ENCODE data around the gene DDX41. TPM values are rescaled to one million over a fixed set of nuclear protein-coding genes. Genes with fewer than 3 reads are reported as not detected.
A peak's percentile ranks its signal among the peaks of the same experiment; 100 is the strongest.

The DDX41 gene
- total RNA-seq, 1 donor from 2014 or later = 250 TPM

DNA sequence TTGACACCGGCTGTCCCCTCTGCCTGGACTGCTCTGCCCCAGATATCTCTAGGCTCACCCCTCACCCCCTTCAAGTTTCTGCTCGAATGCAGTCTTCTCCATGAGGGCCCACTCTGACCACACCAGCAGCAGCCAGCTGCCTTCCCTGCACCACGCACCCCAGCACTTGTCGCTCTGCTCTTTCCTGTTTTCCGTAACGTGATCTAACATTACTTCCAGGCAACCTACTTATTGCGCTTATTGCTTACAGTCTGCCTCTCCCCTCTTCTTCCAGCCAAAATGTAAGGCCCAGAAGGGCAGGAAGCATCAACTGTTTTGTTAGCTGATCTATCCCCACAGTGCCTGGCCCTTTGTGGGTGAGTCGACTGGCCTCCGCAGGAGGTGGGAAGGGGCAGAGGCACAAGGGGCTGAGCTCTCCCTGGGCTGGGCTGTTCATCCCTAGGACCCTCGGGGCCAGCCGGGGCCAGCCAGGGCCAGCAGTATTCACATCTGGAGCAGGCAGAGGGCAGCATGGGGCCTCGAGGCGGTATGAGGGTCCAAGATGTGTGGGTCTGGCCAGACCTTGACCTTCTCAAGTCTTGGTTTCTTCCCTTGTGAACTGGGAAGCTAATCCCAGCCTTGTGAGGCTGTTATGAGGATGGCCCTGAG is 31.7 kb downstream of the DDX41 start:
- Histone ChIP-seq H3K36me3 (ENCODE audit: control insufficient read depth, insufficient read depth, low read length) (peaks cover 52% of the 10 kb centered on the region), H3K4me3 (ENCODE audit: low read depth, low read length) (no peak overlapping the region), H3K27me3 (ENCODE audit: control insufficient read depth, insufficient read depth, low read length) (no peaks in the 10 kb centered on the region)
- TF ChIP-seq, protein P1, sequence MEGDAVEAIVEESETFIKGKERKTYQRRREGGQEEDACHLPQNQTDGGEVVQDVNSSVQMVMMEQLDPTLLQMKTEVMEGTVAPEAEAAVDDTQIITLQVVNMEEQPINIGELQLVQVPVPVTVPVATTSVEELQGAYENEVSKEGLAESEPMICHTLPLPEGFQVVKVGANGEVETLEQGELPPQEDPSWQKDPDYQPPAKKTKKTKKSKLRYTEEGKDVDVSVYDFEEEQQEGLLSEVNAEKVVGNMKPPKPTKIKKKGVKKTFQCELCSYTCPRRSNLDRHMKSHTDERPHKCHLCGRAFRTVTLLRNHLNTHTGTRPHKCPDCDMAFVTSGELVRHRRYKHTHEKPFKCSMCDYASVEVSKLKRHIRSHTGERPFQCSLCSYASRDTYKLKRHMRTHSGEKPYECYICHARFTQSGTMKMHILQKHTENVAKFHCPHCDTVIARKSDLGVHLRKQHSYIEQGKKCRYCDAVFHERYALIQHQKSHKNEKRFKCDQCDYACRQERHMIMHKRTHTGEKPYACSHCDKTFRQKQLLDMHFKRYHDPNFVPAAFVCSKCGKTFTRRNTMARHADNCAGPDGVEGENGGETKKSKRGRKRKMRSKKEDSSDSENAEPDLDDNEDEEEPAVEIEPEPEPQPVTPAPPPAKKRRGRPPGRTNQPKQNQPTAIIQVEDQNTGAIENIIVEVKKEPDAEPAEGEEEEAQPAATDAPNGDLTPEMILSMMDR (IDR thresholded peaks at IDR 0.05; ENCODE audit: insufficient read depth, low read length, severe bottlenecking) = no peak
- DNase-seq (ENCODE audit: low read depth) (no peak), FAIRE-seq (no peak)

DNA sequence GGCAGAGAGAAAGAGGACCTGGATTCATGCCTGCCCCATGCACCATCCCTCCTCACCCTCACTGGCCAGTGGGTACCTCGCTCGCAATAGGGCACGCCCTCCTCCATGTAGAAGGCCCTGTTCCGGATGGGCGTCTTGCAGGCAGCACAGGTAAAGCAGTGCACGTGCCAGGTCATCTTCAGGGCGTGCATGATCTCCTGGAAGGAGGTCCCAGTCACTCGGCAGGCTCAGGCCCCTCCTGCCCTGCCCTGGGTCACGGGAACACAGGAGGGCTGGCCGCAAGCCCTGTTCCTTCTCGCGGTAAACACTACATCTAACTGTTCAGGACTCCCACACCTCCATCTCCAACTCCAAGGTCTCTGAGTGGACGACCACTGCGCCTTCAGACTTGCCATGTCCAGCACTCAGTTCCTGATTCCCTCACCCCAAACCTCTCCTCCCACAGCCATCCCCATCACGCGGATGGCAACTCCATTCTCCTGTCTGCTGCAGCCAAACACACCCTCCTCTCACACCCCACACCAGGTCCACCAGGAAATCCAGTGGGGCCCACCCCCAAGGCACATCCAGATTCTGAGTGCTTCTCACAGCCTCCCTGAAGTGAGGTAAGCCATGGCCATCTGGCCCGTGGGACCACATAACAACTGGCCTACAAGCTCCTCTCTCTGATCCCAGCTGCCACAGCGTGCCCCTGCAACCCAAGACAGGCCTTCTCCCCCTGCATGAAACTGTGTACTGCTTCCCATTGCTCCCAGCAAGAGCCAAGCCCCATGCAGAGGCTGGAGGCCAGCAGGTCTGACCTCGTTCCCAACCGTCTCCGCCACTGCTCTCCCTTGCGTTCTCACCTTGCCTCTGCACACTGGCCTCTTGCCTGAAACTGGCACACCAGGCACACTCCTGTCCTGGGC is 32.5 kb downstream of the DDX41 start:
- DNase-seq (ENCODE audit: low read depth) (no peak), FAIRE-seq (peak; percentile 91)
- H3K4me3 ChIP-seq (ENCODE audit: low read depth, low read length) = no peak overlapping the region
- no peaks in the 10 kb centered on the region for H3K27me3 ChIP-seq (ENCODE audit: control insufficient read depth, insufficient read depth, low read length)
- H3K36me3 ChIP-seq (ENCODE audit: control insufficient read depth, insufficient read depth, low read length) = peaks cover 45% of the 10 kb centered on the region
- TF ChIP-seq, protein P1 (IDR thresholded peaks at IDR 0.05; ENCODE audit: insufficient read depth, low read length, severe bottlenecking) = no peak

DNA sequence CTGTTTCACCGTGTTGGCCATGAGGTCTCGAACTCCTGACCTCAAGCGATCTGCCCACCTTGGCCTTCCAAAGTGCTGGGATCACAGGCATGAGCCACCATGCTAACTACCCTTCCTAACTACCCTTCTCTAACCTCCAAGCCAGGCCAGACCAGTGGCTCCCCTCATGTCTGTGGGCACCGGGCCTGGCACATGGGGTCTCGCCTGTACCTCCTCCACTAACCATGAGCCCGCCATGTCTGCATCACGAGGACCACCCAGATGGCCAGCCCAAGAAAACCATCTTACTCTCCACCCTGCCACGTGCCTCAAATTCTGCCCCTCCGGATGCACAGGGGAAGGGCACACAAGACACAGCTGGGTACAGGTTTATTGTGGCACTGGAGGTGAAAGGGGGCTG is 33.7 kb downstream of the DDX41 start:
- Histone ChIP-seq H3K36me3 (ENCODE audit: control insufficient read depth, insufficient read depth, low read length) (peaks cover 38% of the 10 kb centered on the region), H3K27me3 (ENCODE audit: control insufficient read depth, insufficient read depth, low read length) (no peaks in the 10 kb centered on the region), H3K4me3 (ENCODE audit: low read depth, low read length) (no peak overlapping the region)
- no peak for FAIRE-seq
- no peak for DNase-seq (ENCODE audit: low read depth)
- TF ChIP-seq, protein P1 (IDR thresholded peaks at IDR 0.05; ENCODE audit: insufficient read depth, low read length, severe bottlenecking) = no peak

DNA sequence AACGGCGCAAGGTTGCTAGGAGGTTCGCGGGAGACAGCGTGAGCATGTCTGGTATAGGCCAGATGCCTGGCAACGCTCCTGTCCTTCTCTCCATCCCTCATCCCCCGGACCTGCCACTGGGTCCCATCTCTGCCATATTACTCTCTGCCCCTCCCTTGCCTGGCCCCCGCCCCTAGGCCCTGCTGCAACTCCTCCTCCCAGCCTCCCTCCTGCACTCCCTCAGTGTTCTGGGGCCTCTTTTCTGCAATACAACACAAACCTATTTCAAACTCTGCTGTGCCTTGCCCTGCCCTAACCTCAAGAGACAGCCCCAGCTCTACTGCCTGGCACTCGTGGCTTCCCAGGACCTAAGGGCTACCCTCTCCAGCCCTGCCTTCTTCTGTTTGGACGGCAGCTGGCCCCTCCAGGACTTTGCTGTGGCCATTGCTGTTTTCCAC is 34.4 kb downstream of the DDX41 start:
- FAIRE-seq = no peak
- TF ChIP-seq, protein P1 (IDR thresholded peaks at IDR 0.05; ENCODE audit: insufficient read depth, low read length, severe bottlenecking) = no peak
- Histone ChIP-seq H3K36me3 (ENCODE audit: control insufficient read depth, insufficient read depth, low read length) (peaks cover 31% of the 10 kb centered on the region), H3K27me3 (ENCODE audit: control insufficient read depth, insufficient read depth, low read length) (no peaks in the 10 kb centered on the region), H3K4me3 (ENCODE audit: low read depth, low read length) (no peak overlapping the region)
- no peak for DNase-seq (ENCODE audit: low read depth)

DNA sequence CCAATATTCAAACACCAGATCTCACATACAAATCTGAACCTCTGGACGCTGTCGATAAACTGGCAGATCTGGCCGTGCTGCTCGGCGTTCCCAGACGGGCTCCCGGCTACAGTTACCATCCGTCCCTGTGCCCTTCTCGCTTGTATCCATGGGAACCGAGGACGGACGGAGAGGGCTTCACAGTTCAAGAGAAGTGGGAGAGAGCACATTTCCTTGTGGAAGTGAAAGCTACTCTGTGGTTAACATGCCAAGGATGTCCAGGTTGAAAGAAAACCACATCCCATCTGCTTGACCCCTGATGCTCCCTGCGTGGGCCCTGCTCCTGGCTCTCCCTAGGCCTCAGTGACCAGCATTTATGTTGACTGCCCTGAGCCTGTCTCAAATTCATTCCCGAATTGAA is 37.0 kb downstream of the DDX41 start:
- Histone ChIP-seq H3K36me3 (ENCODE audit: control insufficient read depth, insufficient read depth, low read length) (peaks cover 20% of the 10 kb centered on the region), H3K4me3 (ENCODE audit: low read depth, low read length) (no peak overlapping the region), H3K27me3 (ENCODE audit: control insufficient read depth, insufficient read depth, low read length) (no peaks in the 10 kb centered on the region)
- TF ChIP-seq, protein P1 (IDR thresholded peaks at IDR 0.05; ENCODE audit: insufficient read depth, low read length, severe bottlenecking) = no peak
- DNase-seq (ENCODE audit: low read depth) (no peak), FAIRE-seq (no peak)
